BE2C (cell line): ENCODE results near the gene ITCH.
"Not testable (repeated sequence)": the region's sequence is repeated elsewhere in the genome, so short reads cannot be mapped to it uniquely, and the experiment has no call there.

ENCODE experiments used
- DNase-seq: peaks from one replicate; pipeline ENCODE4 v3.0.0-alpha.2; 2020
- H3K27me3 ChIP-seq: fragments of 250-450 bp; sonication (Bioruptor Pico); 2 replicates; pipeline ENCODE4 v1.5.1; 2020; ENCODE audit warnings: mild to moderate bottlenecking
- H3K36me3 ChIP-seq: fragments of 250-450 bp; sonication (Bioruptor Pico); 2 replicates; pipeline ENCODE4 v1.5.1; 2020; ENCODE audit warnings: mild to moderate bottlenecking
- H3K4me1 ChIP-seq: fragments of 250-450 bp; sonication (Bioruptor Pico); 2 replicates; pipeline ENCODE4 v1.5.1; 2020
- H3K4me3 ChIP-seq: 2 replicates; pipeline ENCODE4 v1.5.1; 2011; ENCODE audit warnings: low read depth, low read length
- H3K9me3 ChIP-seq: fragments of 250-450 bp; sonication (Bioruptor Pico); 2 replicates; pipeline ENCODE4 v1.5.1; 2020
- CTCF ChIP-seq: IDR thresholded peaks from 2 replicates; pipeline ENCODE4 v1.5.1; 2012; ENCODE audit warnings: mild to moderate bottlenecking, low read depth, low read length

Gene ITCH

DNA sequence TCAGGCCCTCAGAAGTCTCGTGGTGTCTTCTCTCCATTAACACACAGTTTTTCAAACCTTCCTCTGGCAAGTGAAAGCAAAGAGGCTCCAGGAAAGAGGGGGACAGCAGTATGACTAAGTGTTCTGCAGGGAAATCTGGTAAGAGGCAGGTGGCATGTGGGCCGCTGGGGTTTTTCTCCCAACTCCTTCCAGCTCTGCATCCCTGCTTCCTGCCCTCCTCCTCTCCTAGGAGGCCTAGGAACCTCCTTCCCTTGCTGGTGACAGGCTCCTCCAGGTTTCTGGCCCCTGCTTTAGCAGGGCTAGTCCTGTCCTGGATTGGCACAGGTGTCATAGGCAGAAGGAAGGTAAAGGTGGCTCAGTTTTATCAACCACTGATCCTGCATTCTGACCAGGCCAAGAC is 7.6 kb upstream of the ITCH start:
- no peak for TF ChIP-seq CTCF
- no peaks in the 10 kb centered on the region for H3K36me3 ChIP-seq
- H3K9me3 ChIP-seq = no peaks in the 10 kb centered on the region
- DNase-seq = no peak
- H3K4me3 ChIP-seq = no peak overlapping the region
- no peaks in the 10 kb centered on the region for H3K27me3 ChIP-seq
- H3K4me1 ChIP-seq = no peaks in the 10 kb centered on the region

GRCh38 chr20:34359729-34360128 is 3.3 kb upstream of the ITCH start:
- H3K4me3 ChIP-seq, H3K9me3 ChIP-seq, DNase-seq, H3K27me3 ChIP-seq, H3K36me3 ChIP-seq, H3K4me1 ChIP-seq: not testable (repeated sequence)

DNA sequence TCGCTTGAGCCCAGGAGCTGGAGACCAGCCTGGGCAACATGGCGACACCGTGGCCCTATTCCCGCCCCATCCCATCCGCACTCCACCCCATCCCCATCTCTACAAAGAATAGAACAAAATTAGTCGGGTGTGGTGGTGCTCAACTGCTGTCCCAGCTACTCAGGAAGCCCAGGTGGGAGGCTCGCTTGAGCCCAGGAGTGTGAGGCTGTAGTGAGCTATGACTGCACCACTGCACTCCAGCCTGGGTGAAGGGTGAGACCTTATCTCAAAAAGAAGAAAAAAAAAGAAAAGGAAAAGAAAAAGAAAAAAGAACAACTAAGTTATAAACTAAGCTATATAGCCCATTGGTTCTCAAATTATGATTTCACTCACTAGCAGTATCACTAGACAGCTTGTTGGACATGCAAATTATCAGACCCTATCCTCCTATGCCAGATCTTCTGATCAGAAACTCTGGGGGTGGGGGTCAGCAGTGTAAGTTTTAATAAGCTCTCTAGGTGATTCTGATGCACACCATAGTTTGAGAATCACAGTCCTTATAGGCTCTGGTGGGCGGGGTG is 491 bp upstream of the ITCH start:
- no peak for TF ChIP-seq CTCF
- Histone ChIP-seq H3K4me3 (peak overlapping the region; percentile 98), H3K4me1 (peaks cover 5% of the 10 kb centered on the region), H3K9me3 (no peaks in the 10 kb centered on the region), H3K27me3 (no peaks in the 10 kb centered on the region), H3K36me3 (peaks cover 16% of the 10 kb centered on the region)
- DNase-seq = no peak

GRCh38 chr20:34363465-34364222 is 571 bp downstream of the ITCH start:
- H3K4me1 ChIP-seq = peaks cover 5% of the 10 kb centered on the region
- no peaks in the 10 kb centered on the region for H3K9me3 ChIP-seq
- H3K27me3 ChIP-seq = no peaks in the 10 kb centered on the region
- peak overlapping the region; percentile 98 for H3K4me3 ChIP-seq
- peaks cover 20% of the 10 kb centered on the region for H3K36me3 ChIP-seq
- TF ChIP-seq CTCF = no peak
- DNase-seq = peak; percentile 28

DNA sequence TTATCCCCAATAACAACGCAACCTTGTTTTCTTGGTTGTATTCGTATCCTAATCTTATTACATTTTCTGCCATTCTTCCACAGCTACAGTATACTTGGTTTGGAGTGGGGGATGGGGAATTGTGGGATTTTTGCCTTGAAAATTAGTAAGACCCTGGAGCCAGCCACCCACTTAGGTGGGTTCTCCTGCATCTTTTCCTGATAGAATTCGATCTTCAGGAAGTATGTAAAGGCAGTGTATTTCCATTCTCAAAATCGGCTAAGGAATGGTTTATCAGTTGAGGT is 1.1 kb downstream of the ITCH start:
- no peak for TF ChIP-seq CTCF
- H3K4me1 ChIP-seq = peaks cover 5% of the 10 kb centered on the region
- H3K9me3 ChIP-seq = no peaks in the 10 kb centered on the region
- H3K36me3 ChIP-seq = peaks cover 25% of the 10 kb centered on the region
- DNase-seq = no peak
- H3K27me3 ChIP-seq = no peaks in the 10 kb centered on the region
- H3K4me3 ChIP-seq = peak overlapping the region; percentile 98

DNA sequence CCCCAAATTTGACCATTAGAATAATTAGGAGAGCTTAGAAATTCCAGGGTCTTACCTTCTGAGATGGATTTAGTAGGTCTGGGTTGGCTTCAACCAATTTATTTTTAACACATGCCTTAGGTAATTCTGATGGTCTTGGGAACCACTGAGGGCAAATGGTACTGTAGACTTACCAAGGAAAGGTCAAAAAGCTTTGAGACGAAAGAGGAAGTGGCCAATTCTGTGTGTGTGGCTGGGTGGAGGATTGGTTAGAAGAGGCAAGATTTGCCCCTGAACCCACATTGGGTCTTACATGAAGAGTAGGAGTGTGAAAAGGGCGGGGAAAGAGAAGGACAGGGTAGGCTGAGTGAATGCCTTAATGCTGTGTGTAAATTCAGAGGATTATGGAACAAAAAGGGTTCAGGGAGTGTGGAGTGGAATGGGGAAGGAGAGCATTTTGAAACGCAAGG is 2.7 kb downstream of the ITCH start:
- no peak overlapping the region for H3K4me3 ChIP-seq
- TF ChIP-seq CTCF = no peak
- no peak for DNase-seq
- no peaks in the 10 kb centered on the region for H3K9me3 ChIP-seq
- H3K4me1 ChIP-seq = peaks cover 5% of the 10 kb centered on the region
- no peaks in the 10 kb centered on the region for H3K27me3 ChIP-seq
- peaks cover 41% of the 10 kb centered on the region for H3K36me3 ChIP-seq
